ENCODE data around the gene RPRD1B. TPM values are rescaled to one million over a fixed set of nuclear protein-coding genes. Genes with fewer than 3 reads are reported as not detected.
A peak's percentile ranks its signal among the peaks of the same experiment; 100 is the strongest.

RPRD1B gene
- total RNA-seq, 1 experiment from 2014 or later, result 112 TPM

DNA sequence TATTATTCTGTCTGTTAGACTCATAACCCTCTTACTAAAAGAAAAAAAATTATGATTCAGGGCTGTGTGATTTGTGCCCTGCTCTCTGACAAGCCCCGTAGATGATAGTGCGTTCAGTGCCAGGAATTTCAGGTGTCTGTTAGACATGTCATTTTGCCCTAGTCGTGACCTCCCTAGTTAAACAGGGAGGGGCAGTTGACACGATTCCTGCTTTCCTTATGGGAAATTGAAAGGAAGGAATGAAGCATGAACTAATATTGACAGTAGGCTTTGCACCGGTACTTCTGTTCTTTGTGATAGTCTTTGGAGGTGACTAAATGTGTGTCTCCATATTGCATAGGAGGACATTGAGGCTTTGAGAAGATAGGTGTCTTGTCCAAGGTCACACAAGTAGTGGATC lies 26.3 kb downstream of the RPRD1B start:
- POLR2A ChIA-PET, result no interaction called here
- peaks cover 17% of the 10 kb centered on the region for H3K36me3 Mint-ChIP-seq (ENCODE audit: insufficient read depth, unreplicated experiment)
- H3K9me3 Mint-ChIP-seq (ENCODE audit: unreplicated experiment), result no peaks in the 10 kb centered on the region
- H3K4me3 ChIP-seq (ENCODE audit: low read depth, low read length), result no peak overlapping the region
- intact Hi-C loops (cut with micrococcal nuclease; ENCODE audit: unreplicated experiment), result loop anchor here (10.0 kb wide), 1 partner anchor 235 kb away; no protein-coding TSS in a partner anchor
- H3K4me3 Mint-ChIP-seq (ENCODE audit: unreplicated experiment), result no peak overlapping the region
- TF ChIP-seq, protein P1, sequence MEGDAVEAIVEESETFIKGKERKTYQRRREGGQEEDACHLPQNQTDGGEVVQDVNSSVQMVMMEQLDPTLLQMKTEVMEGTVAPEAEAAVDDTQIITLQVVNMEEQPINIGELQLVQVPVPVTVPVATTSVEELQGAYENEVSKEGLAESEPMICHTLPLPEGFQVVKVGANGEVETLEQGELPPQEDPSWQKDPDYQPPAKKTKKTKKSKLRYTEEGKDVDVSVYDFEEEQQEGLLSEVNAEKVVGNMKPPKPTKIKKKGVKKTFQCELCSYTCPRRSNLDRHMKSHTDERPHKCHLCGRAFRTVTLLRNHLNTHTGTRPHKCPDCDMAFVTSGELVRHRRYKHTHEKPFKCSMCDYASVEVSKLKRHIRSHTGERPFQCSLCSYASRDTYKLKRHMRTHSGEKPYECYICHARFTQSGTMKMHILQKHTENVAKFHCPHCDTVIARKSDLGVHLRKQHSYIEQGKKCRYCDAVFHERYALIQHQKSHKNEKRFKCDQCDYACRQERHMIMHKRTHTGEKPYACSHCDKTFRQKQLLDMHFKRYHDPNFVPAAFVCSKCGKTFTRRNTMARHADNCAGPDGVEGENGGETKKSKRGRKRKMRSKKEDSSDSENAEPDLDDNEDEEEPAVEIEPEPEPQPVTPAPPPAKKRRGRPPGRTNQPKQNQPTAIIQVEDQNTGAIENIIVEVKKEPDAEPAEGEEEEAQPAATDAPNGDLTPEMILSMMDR (IDR thresholded peaks at IDR 0.05; ENCODE audit: insufficient read depth in 1 of 2, low read depth in 1 of 2, low read length in 1 of 2, severe bottlenecking in 1 of 2, unreplicated experiment in 1 of 2), result no peak
- H3K27me3 Mint-ChIP-seq (ENCODE audit: insufficient read depth, unreplicated experiment), result no peaks in the 10 kb centered on the region
- peak overlapping the region; percentile 17 for H3K27ac Mint-ChIP-seq (ENCODE audit: unreplicated experiment)
- H3K27me3 ChIP-seq (replicated peaks; ENCODE audit: control insufficient read depth, insufficient read depth, low read length), result no peaks in the 10 kb centered on the region
- H3K36me3 ChIP-seq (ENCODE audit: control insufficient read depth, insufficient read depth, low read length), result peaks cover 27% of the 10 kb centered on the region
- peak; percentile 64 to 80 for DNase-seq
- H3K4me1 Mint-ChIP-seq (ENCODE audit: low read depth, unreplicated experiment), result peaks cover 6% of the 10 kb centered on the region
- H3K4me1 ChIP-seq, result peaks cover 17% of the 10 kb centered on the region
- no peaks in the 10 kb centered on the region for H3K9me3 ChIP-seq
- TSS peak; percentile 2 for BruUV-seq (replicated peaks)
- CTCF ChIA-PET, result interaction anchor here (1.0 to 2.5 kb wide), 2 partner anchors 13 to 161 kb away, joined by 4 to 12 read pairs; no protein-coding TSS in a partner anchor

- peak overlapping the region; percentile 17 for H3K27ac Mint-ChIP-seq (ENCODE audit: unreplicated experiment)
- TF ChIP-seq, protein P1 (IDR thresholded peaks at IDR 0.05; ENCODE audit: insufficient read depth in 1 of 2, low read depth in 1 of 2, low read length in 1 of 2, severe bottlenecking in 1 of 2, unreplicated experiment in 1 of 2), result no peak
- peaks cover 27% of the 10 kb centered on the region for H3K36me3 ChIP-seq (ENCODE audit: control insufficient read depth, insufficient read depth, low read length)
- no peak for DNase-seq
- no peaks in the 10 kb centered on the region for H3K27me3 ChIP-seq (replicated peaks; ENCODE audit: control insufficient read depth, insufficient read depth, low read length)
- ChIA-PET CTCF (interaction anchor here (0.6 to 2.5 kb wide), 3 partner anchors 13 to 554 kb away, joined by 3 to 12 read pairs (median 5); no protein-coding TSS in a partner anchor), POLR2A (no interaction called here)
- no peaks in the 10 kb centered on the region for H3K27me3 Mint-ChIP-seq (ENCODE audit: insufficient read depth, unreplicated experiment)
- H3K4me1 Mint-ChIP-seq (ENCODE audit: low read depth, unreplicated experiment), result peaks cover 2% of the 10 kb centered on the region
- H3K36me3 Mint-ChIP-seq (ENCODE audit: insufficient read depth, unreplicated experiment), result peaks cover 14% of the 10 kb centered on the region
- no TSS peak for BruUV-seq (replicated peaks)
- H3K4me3 Mint-ChIP-seq (ENCODE audit: unreplicated experiment), result no peak overlapping the region
- no peak overlapping the region for H3K4me3 ChIP-seq (ENCODE audit: low read depth, low read length)
- intact Hi-C loops (cut with micrococcal nuclease; ENCODE audit: unreplicated experiment), result no loop called here
- no peaks in the 10 kb centered on the region for H3K9me3 Mint-ChIP-seq (ENCODE audit: unreplicated experiment)
- peaks cover 17% of the 10 kb centered on the region for H3K4me1 ChIP-seq
- H3K9me3 ChIP-seq, result no peaks in the 10 kb centered on the region
Measured at GRCh38 chr20:38060536-38060935, 27.0 kb downstream of the RPRD1B start.

GRCh38 chr20:38061109-38061508 lies 27.6 kb downstream of the RPRD1B start:
- BruUV-seq (replicated peaks), result no TSS peak
- H3K4me3 Mint-ChIP-seq (ENCODE audit: unreplicated experiment), result no peak overlapping the region
- no peak for DNase-seq
- Histone ChIP-seq H3K4me1 (peaks cover 17% of the 10 kb centered on the region), H3K27me3 (replicated peaks; ENCODE audit: control insufficient read depth, insufficient read depth, low read length) (no peaks in the 10 kb centered on the region), H3K9me3 (no peaks in the 10 kb centered on the region), H3K36me3 (ENCODE audit: control insufficient read depth, insufficient read depth, low read length) (peaks cover 31% of the 10 kb centered on the region), H3K4me3 (ENCODE audit: low read depth, low read length) (no peak overlapping the region)
- ChIA-PET CTCF (interaction anchor here (0.6 to 2.5 kb wide), 4 partner anchors 12 to 555 kb away, joined by 3 to 12 read pairs (median 4); no protein-coding TSS in a partner anchor), POLR2A (no interaction called here)
- no peak overlapping the region for H3K27ac Mint-ChIP-seq (ENCODE audit: unreplicated experiment)
- H3K36me3 Mint-ChIP-seq (ENCODE audit: insufficient read depth, unreplicated experiment), result peaks cover 14% of the 10 kb centered on the region
- H3K4me1 Mint-ChIP-seq (ENCODE audit: low read depth, unreplicated experiment), result no peaks in the 10 kb centered on the region
- H3K27me3 Mint-ChIP-seq (ENCODE audit: insufficient read depth, unreplicated experiment), result no peaks in the 10 kb centered on the region
- H3K9me3 Mint-ChIP-seq (ENCODE audit: unreplicated experiment), result no peaks in the 10 kb centered on the region
- TF ChIP-seq, protein P1 (IDR thresholded peaks at IDR 0.05; ENCODE audit: insufficient read depth in 1 of 2, low read depth in 1 of 2, low read length in 1 of 2, severe bottlenecking in 1 of 2, unreplicated experiment in 1 of 2), result no peak
- intact Hi-C loops (cut with micrococcal nuclease; ENCODE audit: unreplicated experiment), result no loop called here
